ENCODE measurements around the gene ACOT9.

DNA sequence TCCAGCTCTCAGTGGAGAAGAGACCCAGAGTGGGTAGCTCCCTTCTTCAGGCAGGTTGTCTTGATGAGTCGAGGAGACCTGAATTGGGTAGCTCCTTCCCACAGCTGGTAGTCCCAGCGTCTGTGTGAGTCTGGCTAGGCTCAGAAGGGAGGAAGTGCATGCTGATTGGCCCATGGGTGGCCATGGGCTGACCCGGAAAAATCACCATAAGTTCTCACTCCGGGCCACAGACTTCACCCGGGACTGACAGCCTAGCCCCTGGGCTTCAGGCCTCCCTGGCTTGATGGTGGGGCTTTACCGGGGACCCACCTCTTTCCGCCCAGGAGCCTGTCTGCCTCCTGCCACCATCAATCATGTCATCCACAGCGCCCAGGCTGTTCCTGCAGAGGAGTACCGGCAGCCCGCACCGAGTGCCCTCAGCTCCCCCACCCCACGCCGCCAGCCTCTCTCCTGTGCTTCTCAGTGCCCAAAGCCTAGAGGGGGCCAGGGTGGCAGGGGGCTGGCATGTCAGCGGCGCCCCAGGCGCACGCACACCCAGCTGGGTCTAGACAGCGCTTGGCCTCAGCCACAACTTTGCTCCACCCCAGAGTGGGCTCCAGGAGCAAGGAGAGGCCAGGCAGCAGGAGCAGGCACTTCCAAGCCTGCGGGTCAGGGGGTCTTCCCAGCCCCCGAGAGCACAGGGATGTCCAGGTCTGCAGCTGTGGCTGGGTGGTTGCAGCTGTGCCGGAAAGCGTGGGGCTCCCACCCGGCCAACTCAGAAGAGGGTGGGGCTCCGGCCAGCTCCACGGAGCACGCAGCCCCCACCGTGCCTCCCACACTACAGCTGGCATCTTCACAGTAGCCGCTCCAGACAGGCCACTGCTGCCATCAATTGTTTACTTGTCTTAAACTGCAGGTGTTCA, 23.8 kb upstream of the ACOT9 start:
- TF ChIP-seq, protein P1, sequence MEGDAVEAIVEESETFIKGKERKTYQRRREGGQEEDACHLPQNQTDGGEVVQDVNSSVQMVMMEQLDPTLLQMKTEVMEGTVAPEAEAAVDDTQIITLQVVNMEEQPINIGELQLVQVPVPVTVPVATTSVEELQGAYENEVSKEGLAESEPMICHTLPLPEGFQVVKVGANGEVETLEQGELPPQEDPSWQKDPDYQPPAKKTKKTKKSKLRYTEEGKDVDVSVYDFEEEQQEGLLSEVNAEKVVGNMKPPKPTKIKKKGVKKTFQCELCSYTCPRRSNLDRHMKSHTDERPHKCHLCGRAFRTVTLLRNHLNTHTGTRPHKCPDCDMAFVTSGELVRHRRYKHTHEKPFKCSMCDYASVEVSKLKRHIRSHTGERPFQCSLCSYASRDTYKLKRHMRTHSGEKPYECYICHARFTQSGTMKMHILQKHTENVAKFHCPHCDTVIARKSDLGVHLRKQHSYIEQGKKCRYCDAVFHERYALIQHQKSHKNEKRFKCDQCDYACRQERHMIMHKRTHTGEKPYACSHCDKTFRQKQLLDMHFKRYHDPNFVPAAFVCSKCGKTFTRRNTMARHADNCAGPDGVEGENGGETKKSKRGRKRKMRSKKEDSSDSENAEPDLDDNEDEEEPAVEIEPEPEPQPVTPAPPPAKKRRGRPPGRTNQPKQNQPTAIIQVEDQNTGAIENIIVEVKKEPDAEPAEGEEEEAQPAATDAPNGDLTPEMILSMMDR (IDR thresholded peaks at IDR 0.05), result no peak
- peak in 1 of 4 donors; percentile 14 for TF ChIP-seq POLR2AphosphoS5 (IDR thresholded peaks at IDR 0.05)
- no peak for TF ChIP-seq POLR2A (IDR thresholded peaks at IDR 0.05)
- no peak for TF ChIP-seq EP300 (IDR thresholded peaks at IDR 0.05)

Data from sigmoid colon (tissue), 4 donors.